ENCODE measurements around the gene CCT2. TPM values are rescaled to one million over a fixed set of nuclear protein-coding genes. Genes with fewer than 3 reads are reported as not detected.

The CCT2 gene
- total and polyA plus RNA-seq, 2 of the 4 experiments (the other 2 are of a cell fraction) = 194 to 651 TPM

DNA sequence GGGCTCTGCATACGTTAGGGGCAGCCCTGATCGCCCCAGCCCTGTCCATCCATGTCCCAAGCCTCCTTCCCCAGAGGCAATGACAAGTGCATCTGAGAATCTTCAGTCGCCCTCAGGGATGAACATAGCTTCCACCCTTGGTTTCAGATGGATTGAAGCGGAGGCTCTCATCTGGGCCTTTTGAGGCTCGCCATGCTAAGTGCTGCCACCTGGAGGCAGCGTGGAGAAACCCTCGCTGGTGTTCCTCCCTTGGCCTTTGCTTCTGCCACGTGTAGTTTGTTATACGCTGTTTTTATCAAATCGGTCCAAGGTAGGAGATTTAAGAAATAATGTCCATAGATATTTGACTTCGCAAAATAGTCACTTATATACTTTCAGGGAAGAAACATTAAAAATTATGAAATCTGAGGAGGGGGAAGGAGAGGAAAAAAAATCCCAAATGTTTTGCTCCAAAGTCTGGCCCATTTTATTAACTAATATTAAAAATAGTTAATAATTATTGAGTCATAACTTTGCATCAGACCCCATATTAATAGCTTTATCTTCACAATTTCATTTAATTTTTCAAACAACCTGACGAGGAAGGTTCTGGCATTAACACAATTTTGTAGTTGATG lies 54.2 kb downstream of the CCT2 start:
- peaks cover 3% of the 10 kb centered on the region; the same call in 1 of the 2 replicates for H3K27me3 ChIP-seq (ENCODE audit: control insufficient read depth, insufficient read depth, low read length)
- no peak overlapping the region for H3K14ac ChIP-seq (replicated peaks; ENCODE audit: low read depth, low read length)
- ChIA-PET CTCF (interaction anchor here (0.5 to 2.8 kb wide), 6 partner anchors 9 to 696 kb away, joined by 4 to 16 read pairs (median 6); no protein-coding TSS in a partner anchor), POLR2A (ENCODE audit: unreplicated experiment) (no interaction called here)
- peak overlapping the region; percentile 11 for H2AK9ac ChIP-seq (replicated peaks; ENCODE audit: low read depth, low read length, poor library complexity)
- WGBS, 2 experiments (ENCODE audit: extremely low coverage in 2 of 2, insufficient read length in 1 of 2) = 20% methylated on average over 3 of the region's 12 CpGs; no CpG with 5 or more reads in 1 of the 2 experiments
- H3K36me3 ChIP-seq (ENCODE audit: control insufficient read depth, insufficient read depth, low read length) = no peaks in the 10 kb centered on the region
- no peak overlapping the region for H4K91ac ChIP-seq (ENCODE audit: insufficient read depth, low read depth, low read length)
- no peak overlapping the region for H2BK120ac ChIP-seq (ENCODE audit: low read depth, low read length)
- no peaks in the 10 kb centered on the region for H3K9me3 ChIP-seq (ENCODE audit: control insufficient read depth, insufficient read depth, low read length)
- no peak overlapping the region for H4K8ac ChIP-seq (ENCODE audit: low read depth in 2 of 2, low read length in 2 of 2)
- ATAC-seq (ENCODE audit: low read depth) (peak; percentile 99), DNase-seq (peak; percentile 67)
- H3K4ac ChIP-seq (ENCODE audit: low read depth, low read length) = no peak overlapping the region
- intact Hi-C loops (cut with micrococcal nuclease) (loop anchor here (1.0 kb wide), 1 partner anchor 282 kb away; no protein-coding TSS in a partner anchor), in situ Hi-C loops (cut with MboI; ENCODE audit: low sequenced_read_pairs) (no loop called here), dilution Hi-C loops (cut with HindIII; ENCODE audit: low sequenced_read_pairs, unreplicated experiment) (no loop called here)
- H3K56ac ChIP-seq (ENCODE audit: extremely low read depth, insufficient read depth, low read length) = no peak overlapping the region
- H2AK5ac ChIP-seq (ENCODE audit: low read depth, low read length) = no peak overlapping the region
- H2BK20ac ChIP-seq (ENCODE audit: low read depth, low read length) = no peak overlapping the region
- no peak overlapping the region for H3K4me3 ChIP-seq (ENCODE audit: insufficient read depth, low read depth, low read length)
- no peak overlapping the region for H3K4me2 ChIP-seq (ENCODE audit: low read depth, low read length)
- H3K27ac ChIP-seq (ENCODE audit: insufficient read depth, low read length) = no peak overlapping the region
- H2AFZ ChIP-seq (replicated peaks; ENCODE audit: low read length, poor library complexity) = peak overlapping the region; percentile 80
- H2BK15ac ChIP-seq (ENCODE audit: low read depth, low read length) = no peak overlapping the region
- no peaks in the 10 kb centered on the region for H4K20me1 ChIP-seq (ENCODE audit: insufficient read depth, low read length)
- H2BK5ac ChIP-seq (ENCODE audit: low read depth, low read length, poor library complexity, severe bottlenecking) = no peak overlapping the region
- H3K9ac ChIP-seq (ENCODE audit: low read depth, low read length) = no peak overlapping the region
- BruUV-seq (replicated peaks) = no TSS peak
- no peak for TF ChIP-seq CEBPB (IDR thresholded peaks at IDR 0.05; ENCODE audit: low read depth, low read length)
- peak; percentile 74 for TF ChIP-seq RAD21 (IDR thresholded peaks at IDR 0.05; ENCODE audit: low read length)
- TF ChIP-seq, protein P1, sequence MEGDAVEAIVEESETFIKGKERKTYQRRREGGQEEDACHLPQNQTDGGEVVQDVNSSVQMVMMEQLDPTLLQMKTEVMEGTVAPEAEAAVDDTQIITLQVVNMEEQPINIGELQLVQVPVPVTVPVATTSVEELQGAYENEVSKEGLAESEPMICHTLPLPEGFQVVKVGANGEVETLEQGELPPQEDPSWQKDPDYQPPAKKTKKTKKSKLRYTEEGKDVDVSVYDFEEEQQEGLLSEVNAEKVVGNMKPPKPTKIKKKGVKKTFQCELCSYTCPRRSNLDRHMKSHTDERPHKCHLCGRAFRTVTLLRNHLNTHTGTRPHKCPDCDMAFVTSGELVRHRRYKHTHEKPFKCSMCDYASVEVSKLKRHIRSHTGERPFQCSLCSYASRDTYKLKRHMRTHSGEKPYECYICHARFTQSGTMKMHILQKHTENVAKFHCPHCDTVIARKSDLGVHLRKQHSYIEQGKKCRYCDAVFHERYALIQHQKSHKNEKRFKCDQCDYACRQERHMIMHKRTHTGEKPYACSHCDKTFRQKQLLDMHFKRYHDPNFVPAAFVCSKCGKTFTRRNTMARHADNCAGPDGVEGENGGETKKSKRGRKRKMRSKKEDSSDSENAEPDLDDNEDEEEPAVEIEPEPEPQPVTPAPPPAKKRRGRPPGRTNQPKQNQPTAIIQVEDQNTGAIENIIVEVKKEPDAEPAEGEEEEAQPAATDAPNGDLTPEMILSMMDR (conservative IDR thresholded peaks at IDR 0.05; ENCODE audit: low read depth, low read length) = peak; percentile 86
- TF ChIP-seq, protein P2, sequence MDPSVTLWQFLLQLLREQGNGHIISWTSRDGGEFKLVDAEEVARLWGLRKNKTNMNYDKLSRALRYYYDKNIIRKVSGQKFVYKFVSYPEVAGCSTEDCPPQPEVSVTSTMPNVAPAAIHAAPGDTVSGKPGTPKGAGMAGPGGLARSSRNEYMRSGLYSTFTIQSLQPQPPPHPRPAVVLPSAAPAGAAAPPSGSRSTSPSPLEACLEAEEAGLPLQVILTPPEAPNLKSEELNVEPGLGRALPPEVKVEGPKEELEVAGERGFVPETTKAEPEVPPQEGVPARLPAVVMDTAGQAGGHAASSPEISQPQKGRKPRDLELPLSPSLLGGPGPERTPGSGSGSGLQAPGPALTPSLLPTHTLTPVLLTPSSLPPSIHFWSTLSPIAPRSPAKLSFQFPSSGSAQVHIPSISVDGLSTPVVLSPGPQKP (IDR thresholded peaks at IDR 0.05; ENCODE audit: borderline replicate concordance, low read depth, low read length) = no peak
- TF ChIP-seq SMC3 (IDR thresholded peaks at IDR 0.05; ENCODE audit: low read depth, low read length) = peak; percentile 81
- peak; percentile 51; the same call in 1 of the 2 replicates for TF ChIP-seq MXI1 (IDR thresholded peaks at IDR 0.05; ENCODE audit: borderline replicate concordance, low read depth, low read length)
- TF ChIP-seq RFX5 (IDR thresholded peaks at IDR 0.05; ENCODE audit: low read depth, low read length) = no peak
- no peaks in the 10 kb centered on the region for H3K4me1 ChIP-seq (ENCODE audit: control insufficient read depth, insufficient read depth, low read length)
- H3K9me1 ChIP-seq (ENCODE audit: insufficient read depth, low read length) = peaks cover 2% of the 10 kb centered on the region; the same call in 1 of the 2 replicates
- no peaks in the 10 kb centered on the region for H3K79me1 ChIP-seq (ENCODE audit: low read depth in 1 of 2, low read length in 2 of 2)
- no peak overlapping the region for H3K23ac ChIP-seq (ENCODE audit: low read depth, low read length)
- H4K5ac ChIP-seq (ENCODE audit: low read depth, low read length) = no peak overlapping the region
- no peak overlapping the region for H3K18ac ChIP-seq (ENCODE audit: low read depth, low read length)
